ENCODE measurements around the gene PTTG2.

DNA sequence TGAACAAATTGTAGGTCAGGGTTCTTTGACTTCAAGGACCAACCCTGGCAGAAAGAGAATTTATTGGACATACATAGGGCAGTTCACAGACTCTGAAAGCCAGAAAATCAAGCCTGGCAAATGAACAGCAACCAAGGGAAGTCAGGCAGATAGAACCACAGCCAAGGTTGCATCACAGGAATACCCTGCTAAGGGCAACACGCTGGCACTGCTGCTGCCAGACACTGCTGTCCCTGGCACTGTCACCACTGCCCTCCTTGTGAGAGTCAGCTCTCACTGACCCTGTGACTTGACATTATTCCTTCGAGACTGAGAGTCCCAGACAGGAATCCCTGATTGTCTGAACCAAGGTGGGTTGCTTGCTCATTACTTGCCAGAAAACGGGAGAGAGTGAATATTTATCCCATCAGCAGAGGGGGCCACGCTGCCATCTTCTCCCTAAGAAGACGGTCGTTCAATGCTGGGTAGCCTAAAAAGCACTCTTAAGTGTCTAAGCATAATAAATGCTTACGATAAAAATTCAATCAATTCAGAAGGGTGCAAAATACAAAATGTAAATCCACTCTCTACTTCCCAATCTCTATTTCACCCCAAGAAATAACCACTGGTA lies 23.2 kb upstream of the PTTG2 start:
- no peak for TF ChIP-seq EZH2 (IDR thresholded peaks at IDR 0.05; ENCODE audit: low read length)
- TF ChIP-seq, protein P1, sequence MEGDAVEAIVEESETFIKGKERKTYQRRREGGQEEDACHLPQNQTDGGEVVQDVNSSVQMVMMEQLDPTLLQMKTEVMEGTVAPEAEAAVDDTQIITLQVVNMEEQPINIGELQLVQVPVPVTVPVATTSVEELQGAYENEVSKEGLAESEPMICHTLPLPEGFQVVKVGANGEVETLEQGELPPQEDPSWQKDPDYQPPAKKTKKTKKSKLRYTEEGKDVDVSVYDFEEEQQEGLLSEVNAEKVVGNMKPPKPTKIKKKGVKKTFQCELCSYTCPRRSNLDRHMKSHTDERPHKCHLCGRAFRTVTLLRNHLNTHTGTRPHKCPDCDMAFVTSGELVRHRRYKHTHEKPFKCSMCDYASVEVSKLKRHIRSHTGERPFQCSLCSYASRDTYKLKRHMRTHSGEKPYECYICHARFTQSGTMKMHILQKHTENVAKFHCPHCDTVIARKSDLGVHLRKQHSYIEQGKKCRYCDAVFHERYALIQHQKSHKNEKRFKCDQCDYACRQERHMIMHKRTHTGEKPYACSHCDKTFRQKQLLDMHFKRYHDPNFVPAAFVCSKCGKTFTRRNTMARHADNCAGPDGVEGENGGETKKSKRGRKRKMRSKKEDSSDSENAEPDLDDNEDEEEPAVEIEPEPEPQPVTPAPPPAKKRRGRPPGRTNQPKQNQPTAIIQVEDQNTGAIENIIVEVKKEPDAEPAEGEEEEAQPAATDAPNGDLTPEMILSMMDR (optimal IDR thresholded peaks at IDR 0.05 in 1 of 3, IDR thresholded peaks at IDR 0.05 in 1 of 3, conservative IDR thresholded peaks at IDR 0.05 in 1 of 3; ENCODE audit: extremely low read depth in 1 of 3, insufficient read depth in 2 of 3, low read length in 3 of 3): no peak
